IPS-11a (cell line): Measurements from ENCODE around the gene ACD.

Source experiments
- H3K4me3 ChIP-seq: one replicate; pipeline ENCODE4 v1.5.1; 2013; ENCODE audit warnings: low read depth, low read length, control low read depth

The ACD gene

DNA sequence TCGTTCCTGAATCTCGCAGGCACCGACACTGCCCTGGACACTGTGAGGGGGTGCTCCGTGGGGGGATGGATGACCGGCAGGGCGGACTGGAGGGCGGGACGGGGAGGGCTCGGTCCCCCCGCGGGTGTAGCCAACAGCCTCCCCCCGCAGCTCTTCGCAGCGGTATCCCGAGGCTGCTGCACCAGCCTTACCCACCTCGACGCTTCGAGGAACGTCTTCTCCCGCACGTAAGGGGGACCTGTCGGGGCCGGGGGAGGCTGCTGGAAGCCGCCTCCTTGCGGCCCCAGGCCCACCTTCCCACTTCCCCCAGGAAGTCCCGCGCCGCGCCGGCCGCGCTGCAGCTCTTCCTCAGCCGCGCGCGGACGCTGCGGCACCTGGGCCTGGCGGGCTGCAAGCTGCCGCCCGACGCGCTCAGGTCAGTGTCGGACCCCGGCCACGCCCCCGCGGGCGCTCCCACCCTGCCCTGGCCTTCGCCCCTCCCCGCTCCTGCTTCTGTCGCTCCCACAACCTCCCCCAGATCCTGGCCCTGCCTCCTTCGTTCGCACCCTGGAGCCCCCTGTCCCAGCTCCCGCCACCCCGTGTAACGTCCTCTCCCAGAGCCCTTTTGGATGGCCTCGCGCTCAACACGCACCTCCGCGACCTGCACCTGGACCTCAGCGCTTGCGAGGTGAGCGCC, 11.8 kb downstream of the ACD start:
- no peak overlapping the region for H3K4me3 ChIP-seq

DNA sequence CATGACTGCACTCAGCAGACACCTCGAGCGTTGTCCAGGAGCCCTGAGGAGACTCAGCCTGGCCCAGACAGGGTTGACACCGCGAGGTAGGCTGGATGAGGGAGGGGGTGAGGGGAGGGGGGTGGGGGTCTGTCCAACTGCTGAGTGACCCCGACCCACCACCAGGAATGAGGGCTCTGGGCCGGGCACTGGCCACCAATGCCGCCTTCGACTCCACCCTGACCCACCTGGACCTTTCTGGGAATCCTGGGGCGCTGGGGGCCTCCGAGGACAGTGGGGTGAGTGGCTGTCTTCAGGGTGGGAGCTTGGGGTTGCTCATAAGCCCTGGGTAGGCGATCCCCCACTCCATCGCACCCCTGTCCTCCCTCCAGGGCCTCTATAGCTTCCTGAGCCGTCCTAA, 12.4 kb downstream of the ACD start:
- H3K4me3 ChIP-seq: no peak overlapping the region

DNA sequence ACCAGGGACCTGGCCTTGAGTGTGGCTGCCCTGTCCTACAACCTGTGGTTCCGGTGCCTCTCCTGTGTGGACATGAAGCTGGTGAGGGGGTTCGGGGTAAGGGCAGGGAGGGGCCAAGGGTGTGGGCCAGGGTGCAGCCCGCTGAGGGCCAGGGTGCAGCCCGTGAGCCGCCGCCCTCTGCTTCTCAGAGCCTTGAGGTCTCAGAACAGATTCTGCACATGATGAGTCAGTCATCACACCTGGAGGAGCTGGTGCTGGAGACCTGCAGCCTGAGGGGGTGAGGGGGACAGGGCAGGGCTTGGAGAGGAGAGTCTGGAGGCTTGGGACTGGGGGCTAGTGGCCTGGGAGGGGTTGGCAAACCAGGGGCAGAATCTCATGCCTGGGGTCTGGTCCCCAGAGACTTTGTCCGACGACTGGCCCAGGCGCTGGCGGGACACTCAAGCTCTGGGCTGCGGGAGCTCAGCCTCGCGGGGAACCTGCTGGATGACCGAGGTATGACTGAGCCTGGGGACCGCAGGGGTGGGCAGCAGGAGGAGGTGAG, 12.9 kb downstream of the ACD start:
- no peak overlapping the region for H3K4me3 ChIP-seq

DNA sequence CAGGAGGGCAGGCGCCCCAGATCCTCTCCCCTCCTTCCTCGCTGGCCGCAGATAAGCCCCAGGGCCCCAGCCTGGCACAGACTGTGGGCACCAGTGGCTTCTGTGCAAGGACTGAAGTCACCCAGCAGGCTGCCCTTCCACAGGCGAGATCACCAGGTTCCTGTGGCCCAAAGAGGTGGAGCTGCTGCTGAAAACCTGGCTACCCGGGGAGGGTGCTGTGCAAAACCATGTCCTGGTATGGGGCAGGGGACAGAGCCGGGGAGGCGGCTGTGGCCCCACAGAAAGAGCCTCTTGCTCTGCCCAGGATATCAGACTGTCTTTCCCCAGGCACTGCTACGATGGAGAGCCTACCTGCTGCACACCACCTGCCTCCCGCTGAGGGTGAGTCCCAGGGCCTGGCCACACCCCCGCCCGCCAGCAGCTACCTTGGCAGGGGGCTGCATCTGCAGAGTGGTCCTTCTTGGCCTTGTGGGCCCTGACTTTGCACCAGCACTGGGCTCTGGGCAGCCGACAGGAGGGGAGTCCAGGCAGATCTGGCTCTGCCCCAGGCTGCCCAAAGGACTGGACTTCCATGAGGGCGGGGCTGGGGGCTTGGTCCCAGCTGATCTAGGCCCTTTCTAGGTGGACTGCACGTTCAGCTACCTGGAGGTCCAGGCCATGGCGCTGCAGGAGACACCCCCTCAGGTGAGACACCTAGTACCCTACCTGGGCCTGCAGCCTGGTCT, 14.5 kb downstream of the ACD start:
- peak overlapping the region; percentile 35 for H3K4me3 ChIP-seq

GRCh38 chr16:67644038-67644437, 16.0 kb downstream of the ACD start:
- H3K4me3 ChIP-seq: no peak overlapping the region

- no peak overlapping the region for H3K4me3 ChIP-seq
Measured at GRCh38 chr16:67641779-67642708, 18.0 kb downstream of the ACD start.

DNA sequence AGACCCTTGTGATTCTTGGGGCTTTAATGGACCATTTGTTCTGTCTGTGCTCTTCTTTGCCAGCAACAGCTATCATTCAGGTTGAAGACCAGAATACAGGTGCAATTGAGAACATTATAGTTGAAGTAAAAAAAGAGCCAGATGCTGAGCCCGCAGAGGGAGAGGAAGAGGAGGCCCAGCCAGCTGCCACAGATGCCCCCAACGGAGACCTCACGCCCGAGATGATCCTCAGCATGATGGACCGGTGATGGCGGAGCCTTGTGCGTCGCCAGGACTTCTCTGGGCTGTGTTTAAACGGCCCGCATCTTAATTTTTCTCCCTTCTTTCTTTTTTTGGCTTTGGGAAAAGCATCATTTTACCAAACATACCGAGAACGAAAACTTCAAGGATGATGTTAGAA, 22.4 kb downstream of the ACD start:
- H3K4me3 ChIP-seq: no peak overlapping the region

DNA sequence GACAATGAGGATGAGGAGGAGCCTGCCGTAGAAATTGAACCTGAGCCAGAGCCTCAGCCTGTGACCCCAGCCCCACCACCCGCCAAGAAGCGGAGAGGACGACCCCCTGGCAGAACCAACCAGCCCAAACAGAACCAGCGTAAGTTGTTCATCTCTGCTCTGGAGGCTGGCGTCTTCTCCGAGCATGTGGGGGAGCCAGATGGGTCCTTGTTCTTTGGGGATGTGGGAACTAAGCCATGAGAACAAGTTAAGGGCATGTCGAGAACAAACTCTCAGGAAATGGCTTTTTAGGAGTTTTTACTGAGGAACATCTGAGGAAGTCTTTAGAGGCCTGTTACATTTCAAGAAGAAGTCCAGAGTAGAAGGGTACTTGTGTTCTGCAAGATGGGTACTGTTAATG, 23.3 kb downstream of the ACD start:
- H3K4me3 ChIP-seq: no peak overlapping the region

DNA sequence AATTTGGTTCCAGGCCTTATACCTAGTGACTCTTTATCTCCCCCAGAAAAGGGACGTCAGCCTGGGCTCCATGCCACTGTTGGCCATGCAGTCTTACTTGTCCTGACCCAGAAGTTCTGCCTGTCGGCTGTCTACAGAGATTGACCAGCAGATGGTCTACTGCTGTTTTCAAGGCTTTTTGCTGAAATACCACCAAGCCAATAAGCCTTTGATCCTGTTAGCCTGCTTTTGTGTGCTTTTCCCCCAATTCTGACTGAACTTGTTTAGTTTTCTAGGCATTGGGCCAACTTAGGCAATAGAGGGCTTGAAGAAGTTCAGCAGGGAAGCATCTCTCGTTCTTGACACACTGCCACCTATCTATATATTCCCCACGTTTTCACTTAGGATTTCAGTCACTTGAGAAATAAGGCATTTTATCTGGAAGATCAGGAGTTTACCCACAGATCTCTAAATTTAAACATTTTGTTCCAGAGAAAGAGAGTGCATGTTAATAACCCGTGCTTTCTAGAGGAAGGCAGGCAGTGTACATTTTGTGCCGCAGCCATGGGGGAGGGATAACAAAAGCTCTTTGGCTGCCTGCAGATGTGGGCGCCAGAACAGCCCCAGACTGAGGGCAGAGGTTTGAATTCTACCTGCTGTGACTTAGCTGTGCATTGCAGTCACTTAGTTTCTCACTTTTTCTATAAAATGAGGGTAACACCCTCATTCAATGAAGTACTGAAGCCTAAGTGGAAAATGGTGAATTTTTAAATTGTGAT, 27.5 kb downstream of the ACD start:
- no peak overlapping the region for H3K4me3 ChIP-seq

GRCh38 chr16:67628216-67628615, 31.8 kb downstream of the ACD start:
- H3K4me3 ChIP-seq: no peak overlapping the region

DNA sequence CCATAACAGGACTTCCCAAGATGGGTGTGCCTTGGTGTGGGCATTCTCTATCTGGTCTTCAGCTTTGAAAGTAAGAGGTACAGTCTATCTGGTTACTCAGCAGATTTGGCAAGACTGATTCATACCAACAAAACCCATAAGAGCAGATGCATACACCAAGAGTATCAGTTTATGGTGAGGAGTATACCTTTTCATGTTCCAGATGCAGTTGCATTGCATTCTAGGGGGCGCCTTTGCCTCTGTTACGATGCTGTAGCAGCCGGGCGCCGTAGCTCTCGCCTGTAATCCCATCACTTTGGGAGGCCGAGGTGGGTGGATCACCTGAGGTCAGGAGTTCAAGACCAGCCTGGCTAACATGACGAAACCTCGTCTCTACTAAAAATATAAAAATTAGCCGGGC, 46.3 kb downstream of the ACD start:
- H3K4me3 ChIP-seq: no peak overlapping the region

DNA sequence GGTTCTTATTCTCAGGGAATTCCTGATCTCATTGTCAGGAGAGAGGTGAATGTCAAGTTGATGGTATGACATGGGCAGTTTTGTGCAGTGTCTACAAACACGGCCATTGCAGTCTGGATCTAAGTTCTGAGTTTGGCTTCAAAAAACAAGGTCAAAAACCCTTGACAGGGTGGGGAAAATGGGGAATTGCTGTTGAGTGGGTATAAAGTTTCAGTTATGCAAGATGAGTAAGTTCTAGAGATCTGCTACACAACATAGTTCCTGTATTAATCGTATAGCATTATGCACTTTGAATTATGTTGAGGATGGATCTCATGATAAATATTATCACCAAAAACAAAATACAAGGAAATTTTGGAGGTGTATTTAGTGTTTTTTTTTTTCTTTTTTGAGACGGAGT, 51.7 kb downstream of the ACD start:
- no peak overlapping the region for H3K4me3 ChIP-seq
